Activated CD4-positive, alpha-beta T cell treated with anti-CD3 and anti-CD28 coated beads, Interleukin-2, amount 10 ng/mL, durations not matched to agents 24 days and 14 days (primary cell): ENCODE results near the gene RAI2. TPM values are rescaled to one million over a fixed set of nuclear protein-coding genes. Genes with fewer than 3 reads are reported as not detected.
"Not testable (repeated sequence)": the region's sequence is repeated elsewhere in the genome, so short reads cannot be mapped to it uniquely, and the experiment has no call there.

Source experiments
- DNase-seq: peaks from one replicate; pipeline ENCODE4 v3.0.0; 2022
- H3K27ac Mint-ChIP-seq: one replicate; pipeline ENCODE4 v1.8.0; 2022; ENCODE audit warnings: mild to moderate bottlenecking, mixed read lengths
- H3K27me3 Mint-ChIP-seq: one replicate; pipeline ENCODE4 v1.8.0; 2022; ENCODE audit warnings: mixed read lengths
- H3K36me3 Mint-ChIP-seq: one replicate; pipeline ENCODE4 v1.8.0; 2022; ENCODE audit warnings: low read depth, mild to moderate bottlenecking, mixed read lengths
- H3K4me1 Mint-ChIP-seq: one replicate; pipeline ENCODE4 v1.8.0; 2021; ENCODE audit warnings: mixed read lengths
- H3K4me3 Mint-ChIP-seq: one replicate; pipeline ENCODE4 v1.8.0; 2022; ENCODE audit warnings: mild to moderate bottlenecking, moderate library complexity, mixed read lengths
- H3K9me3 Mint-ChIP-seq: one replicate; pipeline ENCODE4 v1.8.0; 2021; ENCODE audit warnings: mixed read lengths
- intact Hi-C: fragments of 100-400 bp; cut with micrococcal nuclease; formaldehyde crosslinking; loops from one replicate; pipeline ENCODE4 v1.15.1; 2023
- total RNA-seq: library from RNA; stranded (reverse); gene quantifications from 2 replicates; pipeline ENCODE4 v1.2.3, GENCODE V29; 2022

Gene RAI2
- total RNA-seq, 1 donor from 2014 or later = 0.16 TPM

DNA sequence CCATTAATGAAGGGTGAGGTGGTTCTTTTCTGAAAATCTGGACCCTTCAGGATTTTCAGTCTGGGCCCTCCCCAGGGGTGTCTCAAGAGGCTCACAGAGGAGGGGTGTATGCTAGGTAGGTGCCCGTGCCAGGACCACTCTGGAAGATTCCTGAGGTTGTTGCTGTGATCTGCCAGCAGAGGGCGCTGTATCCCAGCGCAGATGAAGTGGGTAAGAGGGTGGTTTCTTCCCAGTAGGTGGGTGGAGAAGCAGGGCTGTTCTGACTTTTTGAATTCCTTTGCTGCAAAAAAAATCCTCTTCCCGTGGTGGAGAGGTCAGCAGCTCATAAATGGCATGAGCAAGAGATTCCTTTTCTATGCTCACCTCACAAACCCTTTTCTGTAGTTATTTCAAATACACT lies 72.7 kb downstream of the RAI2 start:
- Mint-ChIP-seq H3K9me3 (no peaks in the 10 kb centered on the region), H3K4me1 (peaks cover 2% of the 10 kb centered on the region), H3K27me3 (peaks cover 5% of the 10 kb centered on the region), H3K36me3 (no peaks in the 10 kb centered on the region), H3K27ac (no peak overlapping the region), H3K4me3 (no peak overlapping the region)
- peak; percentile 75 for DNase-seq
- intact Hi-C loops = loop anchor here (5.0 kb wide), 1 partner anchor 589 kb away; no protein-coding TSS in a partner anchor

DNA sequence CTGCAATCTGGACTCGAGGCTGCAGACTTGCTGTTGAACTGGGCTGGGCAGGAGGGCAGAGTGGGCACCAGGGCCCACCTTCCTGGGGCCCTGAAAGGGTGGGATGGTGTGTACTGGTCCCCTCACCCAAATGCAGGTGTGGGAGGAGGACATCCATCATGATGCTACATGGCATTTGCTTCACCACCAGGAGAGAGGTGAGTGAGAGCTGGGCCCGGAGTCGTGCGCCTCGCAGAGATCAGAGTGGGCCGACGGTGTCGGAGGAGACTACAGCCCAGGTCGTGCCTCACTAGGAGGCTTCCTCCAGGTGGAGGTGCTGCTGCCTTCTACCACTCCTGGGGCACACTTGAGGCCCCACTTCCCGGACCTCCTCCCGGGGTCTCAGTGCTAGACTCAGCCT lies 73.5 kb downstream of the RAI2 start:
- Mint-ChIP-seq H3K36me3 (no peaks in the 10 kb centered on the region), H3K27ac (no peak overlapping the region), H3K27me3 (peaks cover 5% of the 10 kb centered on the region), H3K9me3 (no peaks in the 10 kb centered on the region), H3K4me3 (no peak overlapping the region), H3K4me1 (peaks cover 2% of the 10 kb centered on the region)
- DNase-seq = no peak
- intact Hi-C loops = loop anchor here (5.0 kb wide), 1 partner anchor 590 kb away; no protein-coding TSS in a partner anchor

DNA sequence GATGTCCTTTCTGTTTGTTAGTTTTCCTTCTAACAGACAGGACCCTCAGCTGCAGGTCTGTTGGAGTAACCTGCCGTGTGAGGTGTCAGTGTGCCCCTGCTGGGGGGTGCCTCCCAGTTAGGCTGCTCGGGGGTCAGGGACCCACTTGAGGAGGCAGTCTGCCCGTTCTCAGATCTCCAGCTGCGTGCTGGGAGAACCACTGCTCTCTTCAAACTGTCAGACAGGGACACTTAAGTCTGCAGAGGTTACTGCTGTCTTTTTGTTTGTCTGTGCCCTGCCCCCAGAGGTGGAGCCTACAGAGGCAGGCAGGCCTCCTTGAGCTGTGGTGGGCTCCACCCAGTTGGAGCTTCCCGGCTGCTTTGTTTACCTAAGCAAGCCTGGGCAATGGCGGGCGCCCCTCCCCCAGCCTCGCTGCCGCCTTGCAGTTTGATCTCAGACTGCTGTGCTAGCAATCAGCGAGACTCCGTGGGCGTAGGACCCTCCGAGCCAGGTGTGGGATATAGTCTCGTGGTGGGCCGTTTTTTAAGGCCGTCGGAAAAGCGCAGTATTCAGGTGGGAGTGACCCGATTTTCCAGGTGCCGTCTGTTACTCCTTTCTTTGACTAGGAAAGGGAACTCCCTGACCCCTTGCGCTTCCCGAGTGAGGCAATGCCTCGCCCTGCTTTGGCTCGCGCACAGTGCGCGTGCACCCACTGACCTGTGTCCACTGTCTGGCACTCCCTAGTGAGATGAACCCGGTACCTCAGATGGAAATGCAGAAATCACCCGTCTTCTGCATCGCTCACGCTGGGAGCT lies 74.3 kb downstream of the RAI2 start:
- not testable (repeated sequence) for H3K4me1 Mint-ChIP-seq, DNase-seq, H3K4me3 Mint-ChIP-seq, H3K27ac Mint-ChIP-seq, H3K27me3 Mint-ChIP-seq, H3K36me3 Mint-ChIP-seq, H3K9me3 Mint-ChIP-seq
- intact Hi-C loops = loop anchor here (5.0 kb wide), 1 partner anchor 591 kb away; no protein-coding TSS in a partner anchor

DNA sequence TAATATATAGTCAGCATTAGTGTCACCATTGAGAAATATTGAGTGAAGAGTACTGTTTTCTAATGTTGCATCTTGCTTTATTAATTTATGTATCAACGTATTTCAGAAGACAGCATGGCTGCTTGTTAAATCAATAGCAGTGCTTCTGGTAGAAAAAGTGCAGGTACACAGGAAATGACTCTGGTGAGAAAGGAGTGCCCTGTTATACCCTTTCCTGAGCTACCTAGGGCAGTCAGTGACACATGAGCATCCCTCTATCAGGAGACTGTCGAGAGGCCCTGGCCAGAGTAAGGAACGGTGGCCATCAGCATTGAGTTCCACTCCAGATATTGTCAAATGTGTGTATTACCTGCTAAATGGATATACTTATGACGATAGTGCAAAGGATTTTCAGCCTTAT lies 81.7 kb downstream of the RAI2 start:
- intact Hi-C loops = no loop called here
- Mint-ChIP-seq H3K4me1 (no peaks in the 10 kb centered on the region), H3K4me3 (no peak overlapping the region), H3K27ac (no peak overlapping the region), H3K36me3 (no peaks in the 10 kb centered on the region), H3K9me3 (peaks cover 3% of the 10 kb centered on the region), H3K27me3 (no peaks in the 10 kb centered on the region)
- DNase-seq = no peak

DNA sequence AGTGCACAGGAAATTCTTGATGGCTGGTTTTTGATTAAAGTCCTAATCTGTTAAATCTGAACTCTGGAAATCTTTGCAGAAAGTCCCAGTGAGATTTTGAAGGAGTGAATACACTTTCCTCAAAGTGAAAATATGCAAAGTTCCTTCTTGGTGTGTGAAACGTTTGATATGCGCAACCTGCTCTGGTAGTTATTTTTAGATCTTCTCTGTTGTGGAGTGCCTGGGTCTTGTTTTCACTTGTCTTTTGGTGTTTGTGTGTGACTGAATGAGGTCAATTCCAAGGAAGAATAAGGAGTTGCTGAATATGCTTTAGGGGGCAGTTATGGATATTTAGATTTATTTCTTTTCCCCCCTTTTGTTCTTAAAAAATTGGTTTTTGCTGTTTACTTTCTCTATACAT lies 82.1 kb downstream of the RAI2 start:
- Mint-ChIP-seq H3K36me3 (no peaks in the 10 kb centered on the region), H3K4me3 (no peak overlapping the region), H3K9me3 (peaks cover 3% of the 10 kb centered on the region), H3K4me1 (no peaks in the 10 kb centered on the region), H3K27me3 (no peaks in the 10 kb centered on the region), H3K27ac (no peak overlapping the region)
- no peak for DNase-seq
- intact Hi-C loops = no loop called here

DNA sequence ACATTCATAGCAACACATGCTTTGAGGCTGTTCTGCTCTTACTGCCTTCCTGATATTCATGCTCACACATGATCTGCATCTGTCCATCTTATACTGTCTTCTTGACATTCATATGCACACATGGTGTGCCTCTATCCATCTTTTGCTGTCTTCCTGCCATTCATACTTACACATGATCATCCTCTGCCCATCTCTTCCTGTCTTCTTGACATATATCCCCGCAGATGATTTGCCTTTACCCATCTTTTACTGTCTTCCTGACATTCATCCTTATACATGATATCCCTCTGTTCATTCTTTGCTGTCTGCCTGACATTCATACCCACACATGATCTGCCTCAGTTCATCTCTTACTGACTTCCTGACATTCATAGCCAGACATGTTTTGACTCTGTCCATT lies 87.0 kb downstream of the RAI2 start:
- no peaks in the 10 kb centered on the region for H3K27me3 Mint-ChIP-seq
- H3K27ac Mint-ChIP-seq = no peak overlapping the region
- H3K4me1 Mint-ChIP-seq = no peaks in the 10 kb centered on the region
- no peaks in the 10 kb centered on the region for H3K36me3 Mint-ChIP-seq
- H3K4me3 Mint-ChIP-seq = no peak overlapping the region
- intact Hi-C loops = no loop called here
- DNase-seq = no peak
- no peaks in the 10 kb centered on the region for H3K9me3 Mint-ChIP-seq

DNA sequence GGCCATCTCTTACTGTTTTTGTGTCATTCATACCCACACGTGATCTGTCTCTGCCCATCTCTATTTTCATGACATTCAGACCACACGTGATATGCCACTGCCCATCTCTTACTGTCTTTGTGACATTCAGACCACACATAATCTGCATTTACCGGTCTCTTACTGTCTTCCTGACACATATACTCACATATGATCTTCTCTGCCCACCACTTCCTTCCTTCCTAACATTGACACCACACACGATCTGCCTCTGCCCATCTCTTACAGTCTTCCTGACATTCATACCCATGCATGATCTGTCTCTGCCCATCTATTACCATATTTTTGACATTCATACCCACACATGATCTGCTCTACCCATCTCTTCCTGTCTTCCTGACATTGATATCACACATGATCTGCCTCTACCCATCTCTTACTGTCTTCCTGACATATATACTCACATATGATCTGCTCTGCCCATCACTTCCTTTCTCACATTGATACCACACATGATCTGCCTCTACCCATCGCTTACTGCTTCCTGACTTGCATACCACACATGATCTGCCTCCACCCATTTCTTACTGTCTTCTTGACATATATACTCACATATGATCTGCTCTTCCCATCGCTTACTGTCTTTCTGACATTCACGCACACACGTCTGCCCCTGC lies 87.7 kb downstream of the RAI2 start:
- no peak for DNase-seq
- Mint-ChIP-seq H3K36me3 (no peaks in the 10 kb centered on the region), H3K4me1 (no peaks in the 10 kb centered on the region), H3K9me3 (no peaks in the 10 kb centered on the region), H3K27me3 (no peaks in the 10 kb centered on the region), H3K4me3 (no peak overlapping the region), H3K27ac (no peak overlapping the region)
- intact Hi-C loops = no loop called here

DNA sequence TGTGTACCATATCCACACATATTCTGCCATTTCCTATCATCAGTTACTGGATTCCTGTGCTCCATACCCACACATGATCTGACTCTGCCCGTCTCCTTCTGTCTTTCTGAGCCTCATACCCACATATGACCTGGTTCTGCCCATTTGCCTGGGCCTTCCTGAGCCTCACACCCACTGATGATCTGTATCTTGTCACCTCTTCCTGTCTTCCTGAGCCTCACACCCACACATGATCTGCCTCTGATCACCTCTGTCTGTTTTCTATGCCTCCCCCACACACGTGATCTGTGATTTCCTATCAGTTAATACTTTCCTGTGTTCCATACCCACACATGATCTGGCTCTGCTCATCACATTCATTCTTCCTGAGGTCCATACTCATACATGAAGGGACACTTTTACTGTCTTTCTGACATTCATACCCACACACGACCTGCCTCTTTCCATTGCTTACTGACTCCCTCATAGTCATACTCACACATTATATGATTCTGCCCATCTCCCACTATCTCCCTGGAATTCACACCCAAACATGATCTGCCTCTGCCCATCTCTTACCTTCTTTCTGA lies 91.3 kb downstream of the RAI2 start:
- Mint-ChIP-seq H3K4me1 (no peaks in the 10 kb centered on the region), H3K9me3 (no peaks in the 10 kb centered on the region), H3K4me3 (no peak overlapping the region), H3K36me3 (no peaks in the 10 kb centered on the region), H3K27ac (no peak overlapping the region), H3K27me3 (no peaks in the 10 kb centered on the region)
- intact Hi-C loops = no loop called here
- peak; percentile 54 for DNase-seq

DNA sequence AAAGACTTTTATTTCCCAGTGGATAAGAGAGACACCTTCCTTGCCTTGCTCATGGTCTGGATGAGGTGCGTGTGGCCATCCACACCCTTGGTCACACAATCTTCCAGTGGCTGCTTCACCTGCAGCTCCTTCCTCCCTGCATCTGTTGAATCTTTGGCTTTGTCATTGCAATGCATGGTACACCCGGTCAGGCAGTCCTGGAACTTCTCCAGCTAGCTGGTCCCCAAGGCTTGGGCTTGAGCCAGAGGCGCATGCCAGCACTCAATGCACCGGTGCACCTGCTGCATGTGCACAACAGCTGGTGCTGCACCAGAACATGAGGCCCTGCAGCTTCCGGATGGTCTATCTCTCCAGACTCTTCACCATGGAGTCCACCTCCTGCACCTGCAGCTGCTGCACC lies 92.1 kb downstream of the RAI2 start:
- H3K27me3 Mint-ChIP-seq = no peaks in the 10 kb centered on the region
- no peak overlapping the region for H3K27ac Mint-ChIP-seq
- no peaks in the 10 kb centered on the region for H3K36me3 Mint-ChIP-seq
- no peaks in the 10 kb centered on the region for H3K4me1 Mint-ChIP-seq
- no peaks in the 10 kb centered on the region for H3K9me3 Mint-ChIP-seq
- H3K4me3 Mint-ChIP-seq = no peak overlapping the region
- intact Hi-C loops = no loop called here
- no peak for DNase-seq

DNA sequence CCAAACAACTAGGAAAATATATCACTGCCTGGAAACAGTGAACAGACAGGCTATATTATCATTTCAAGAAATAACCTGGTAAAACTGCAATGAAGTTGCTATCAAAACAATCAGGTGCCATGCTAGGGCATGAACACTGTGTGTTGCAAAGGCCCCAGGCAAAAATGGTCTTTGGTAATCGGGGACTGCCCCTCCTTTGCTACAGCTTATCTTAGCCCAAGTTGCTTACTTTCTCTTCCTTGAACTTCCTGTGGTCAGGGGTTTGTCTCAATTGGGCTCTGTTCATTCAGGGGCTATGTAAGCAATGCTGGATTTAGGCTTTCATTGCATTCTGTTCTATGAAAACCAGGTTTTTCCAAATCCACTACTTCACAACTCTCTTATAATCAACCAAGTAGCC lies 93.4 kb downstream of the RAI2 start:
- Mint-ChIP-seq H3K4me3 (no peak overlapping the region), H3K27ac (no peak overlapping the region), H3K36me3 (no peaks in the 10 kb centered on the region), H3K4me1 (no peaks in the 10 kb centered on the region), H3K9me3 (no peaks in the 10 kb centered on the region), H3K27me3 (no peaks in the 10 kb centered on the region)
- intact Hi-C loops = no loop called here
- DNase-seq = no peak

DNA sequence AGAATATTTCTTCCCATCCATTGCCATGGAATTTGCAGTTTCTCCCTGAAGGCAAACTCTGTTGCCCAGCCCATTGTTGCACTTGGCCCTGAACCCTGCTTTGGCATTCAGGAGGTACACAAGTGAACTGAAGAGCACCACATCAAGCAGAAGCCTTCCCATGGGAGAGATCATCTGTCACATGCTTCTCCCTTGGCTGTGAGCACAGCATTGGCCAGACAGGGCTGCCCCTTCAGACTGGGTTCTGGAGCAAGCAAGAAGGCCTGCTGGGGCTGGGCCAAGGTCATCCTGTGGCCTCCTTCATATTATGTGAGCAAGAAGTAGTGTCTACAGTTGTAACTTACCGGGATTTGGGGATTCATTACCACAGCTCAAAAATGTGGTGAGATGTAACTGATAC lies 101.1 kb downstream of the RAI2 start:
- H3K36me3 Mint-ChIP-seq = no peaks in the 10 kb centered on the region
- H3K4me3 Mint-ChIP-seq = no peak overlapping the region
- no peak for DNase-seq
- intact Hi-C loops = no loop called here
- no peaks in the 10 kb centered on the region for H3K9me3 Mint-ChIP-seq
- H3K4me1 Mint-ChIP-seq = no peaks in the 10 kb centered on the region
- H3K27ac Mint-ChIP-seq = no peak overlapping the region
- no peaks in the 10 kb centered on the region for H3K27me3 Mint-ChIP-seq

DNA sequence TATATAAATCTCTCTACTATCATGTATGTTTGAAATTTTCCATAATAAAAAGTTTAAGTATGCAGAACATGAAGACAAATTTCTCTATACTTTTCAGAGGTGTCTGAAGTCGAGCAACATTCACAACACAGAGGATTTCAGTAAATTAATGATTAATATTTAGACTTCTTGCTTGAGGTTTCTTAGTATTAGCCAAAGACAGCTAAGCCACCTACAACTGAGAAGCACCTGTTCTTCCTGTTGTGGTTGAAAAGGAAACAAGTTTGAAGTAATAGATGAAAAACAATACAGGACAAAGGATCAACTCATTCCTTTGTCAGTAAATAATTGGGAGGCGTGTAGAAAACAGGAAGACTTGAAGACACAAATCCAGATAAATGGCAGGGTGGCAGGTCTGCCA lies 102.7 kb downstream of the RAI2 start:
- H3K4me3 Mint-ChIP-seq = no peak overlapping the region
- no peaks in the 10 kb centered on the region for H3K36me3 Mint-ChIP-seq
- H3K27me3 Mint-ChIP-seq = no peaks in the 10 kb centered on the region
- DNase-seq = no peak
- no peak overlapping the region for H3K27ac Mint-ChIP-seq
- no peaks in the 10 kb centered on the region for H3K4me1 Mint-ChIP-seq
- intact Hi-C loops = no loop called here
- no peaks in the 10 kb centered on the region for H3K9me3 Mint-ChIP-seq

DNA sequence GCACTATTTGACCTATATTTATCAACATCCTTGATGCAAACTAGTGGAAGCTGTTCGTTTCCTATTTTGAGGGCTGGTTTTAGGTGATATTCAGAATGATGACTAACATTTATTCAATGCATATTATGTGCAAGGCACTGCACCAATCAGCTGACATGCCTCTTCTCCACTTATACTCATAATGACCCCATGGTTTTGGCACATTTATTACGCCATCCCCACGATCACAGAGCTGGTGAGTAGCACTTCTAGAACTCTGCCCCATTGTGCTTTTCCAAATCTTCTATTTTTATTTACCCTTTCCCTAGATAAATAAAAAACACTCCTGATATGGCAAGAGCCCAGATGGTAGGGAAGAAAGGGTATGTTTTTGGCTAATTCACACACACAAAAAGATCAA lies 110.7 kb downstream of the RAI2 start:
- no peak overlapping the region for H3K4me3 Mint-ChIP-seq
- no peaks in the 10 kb centered on the region for H3K4me1 Mint-ChIP-seq
- H3K9me3 Mint-ChIP-seq = no peaks in the 10 kb centered on the region
- H3K36me3 Mint-ChIP-seq = no peaks in the 10 kb centered on the region
- peaks cover 4% of the 10 kb centered on the region for H3K27me3 Mint-ChIP-seq
- no peak for DNase-seq
- H3K27ac Mint-ChIP-seq = no peak overlapping the region
- intact Hi-C loops = no loop called here
